HepG2 (cell line): ENCODE results near the gene DOCK4. TPM values are rescaled to one million over a fixed set of nuclear protein-coding genes. Genes with fewer than 3 reads are reported as not detected.

Experiments
- ATAC-seq: fragments of 200-7000 bp; cut with Tn5 transposase; 3 replicates; pipeline ENCODE4 v1.9.1; 2020; ENCODE audit warnings: mild to moderate bottlenecking, moderate library complexity
- BruUV-seq: library from RNA; stranded (reverse); fragments of 400-500 nt; replicated peaks from 2 replicates; lab custom pipeline; 2021; lab: Mats Ljungman, UMichigan
- CTCF ChIA-PET: fragments of 300-600 bp; formaldehyde crosslinking; extraction: SDS; loops from one replicate; lab custom pipeline; 2021; ENCODE audit warnings: low total read pairs, inconsistent platforms, low intra/inter-chr PET ratio; lab: Yijun Ruan, JAX
- POLR2A ChIA-PET: fragments of 350-600 bp; sonication (Branson Sonifier 250); formaldehyde crosslinking; loops from one replicate; lab custom pipeline; 2020; ENCODE audit warnings: antibody characterized with exemption, inconsistent platforms; lab: Yijun Ruan, JAX
- DNase-seq: peaks from one replicate; pipeline ENCODE4 v3.0.0-alpha.2; 2015; ENCODE audit warnings: low spot score
- FAIRE-seq: peaks from 3 replicates; lab custom pipeline; 2011; peaks lifted over from hg19 to GRCh38; lab: Jason Lieb, UNC
- H2AFZ ChIP-seq: one replicate; pipeline ENCODE4 v1.6.1; 2011; ENCODE audit warnings: low read length, inconsistent platforms
- H3K27ac ChIP-seq: fragments of 300-600 bp; 3 replicates; pipeline ENCODE4 v1.8.0; 2011; ENCODE audit warnings: mixed run types, mild to moderate bottlenecking, mixed read lengths, low read length, inconsistent platforms; ENCODE audit not compliant: insufficient read depth; ENCODE audit errors: extremely low read length
- H3K27me3 ChIP-seq, 2 experiments: fragments of 200-600 bp in 1 of 2; 2 replicates in 1 of 2; 3 replicates in 1 of 2; pipeline versions ENCODE4 v1.6.0 to v1.8.0; 2011; ENCODE audit warnings: low read length in 2 of 2, mild to moderate bottlenecking in 2 of 2, moderate library complexity in 2 of 2, inconsistent platforms in 1 of 2; ENCODE audit not compliant: insufficient read depth in 2 of 2, control insufficient read depth in 1 of 2
- H3K36me3 ChIP-seq, 2 experiments: fragments of 200-600 bp in 1 of 2; replicated peaks in 1 of 2; 2 replicates in 1 of 2; 3 replicates in 1 of 2; pipeline versions ENCODE4 v1.5.1 to v1.8.0; 2011; ENCODE audit warnings: low read length in 2 of 2, inconsistent platforms in 1 of 2; ENCODE audit not compliant: insufficient read depth in 2 of 2, control insufficient read depth in 1 of 2
- H3K4me1 ChIP-seq: 2 replicates; pipeline ENCODE4 v1.5.1; 2012; ENCODE audit warnings: low read length, inconsistent platforms; ENCODE audit not compliant: insufficient read depth
- H3K4me2 ChIP-seq: 2 replicates; pipeline ENCODE4 v1.6.0; 2011; ENCODE audit warnings: low read depth, low read length, inconsistent platforms
- H3K4me3 ChIP-seq, 3 experiments: fragments of 200-600 bp in 1 of 3; sonication (generic), shearing (Covaris generic) in 1 of 3; replicated peaks in 1 of 3; 2 replicates each; pipeline ENCODE4 v1.5.1; 2011 to 2016; ENCODE audit warnings: low read length in 3 of 3, inconsistent platforms in 2 of 3, low read depth in 2 of 3, mild to moderate bottlenecking in 2 of 3, control low read depth in 1 of 3, mixed read lengths in 1 of 3; ENCODE audit not compliant: insufficient read depth in 1 of 3
- H3K79me2 ChIP-seq: one replicate; pipeline ENCODE4 v1.6.1; 2011; ENCODE audit warnings: low read length, inconsistent platforms; ENCODE audit not compliant: insufficient read depth
- H3K9ac ChIP-seq: 2 replicates; pipeline ENCODE4 v1.6.0; 2011; ENCODE audit warnings: mild to moderate bottlenecking, low read depth, low read length, inconsistent platforms; ENCODE audit not compliant: insufficient read depth
- H3K9me3 ChIP-seq: 2 replicates; pipeline ENCODE4 v1.5.1; 2012; ENCODE audit warnings: mild to moderate bottlenecking, low read length
- H4K20me1 ChIP-seq: 2 replicates; pipeline ENCODE4 v1.6.0; 2011; ENCODE audit warnings: inconsistent platforms, mild to moderate bottlenecking, low read length, moderate library complexity; ENCODE audit not compliant: insufficient read depth
- ATF7-NPFF ChIP-seq: sonication (generic); formaldehyde crosslinking; IDR thresholded peaks from 2 replicates; pipeline ENCODE4 v1.8.1; 2023; ENCODE audit warnings: mild to moderate bottlenecking, low read depth, missing genetic modification reagents, moderate library complexity
- CEBPG ChIP-seq: IDR thresholded peaks from 2 replicates; pipeline ENCODE4 v1.6.1; 2016
- EEA1 ChIP-seq: sonication (generic); formaldehyde crosslinking; IDR thresholded peaks from 2 replicates; pipeline ENCODE4 v1.5.1; 2020; ENCODE audit warnings: mild to moderate bottlenecking, missing genetic modification reagents, borderline replicate concordance
- HNF4A ChIP-seq: sonication (generic); formaldehyde crosslinking; IDR thresholded peaks from 2 replicates; pipeline ENCODE4 v1.4.0; 2020; ENCODE audit warnings: missing genetic modification reagents
- MAZ ChIP-seq, 2 experiments: sonication (generic) in 1 of 2; formaldehyde crosslinking in 1 of 2; IDR thresholded peaks; 2 replicates each; pipeline versions ENCODE4 v1.5.0 to v1.6.1; 2012 to 2020; ENCODE audit warnings: low read depth in 2 of 2, mild to moderate bottlenecking in 2 of 2, borderline replicate concordance in 1 of 2, improper control_type of control experiment in 1 of 2, low read length in 1 of 2, missing genetic modification reagents in 1 of 2, moderate library complexity in 1 of 2
- NR2F1 ChIP-seq, 2 experiments: fragments of 450-650 bp in 1 of 2; formaldehyde crosslinking in 1 of 2; IDR thresholded peaks; 2 replicates each; pipeline versions ENCODE4 v1.5.0 to v1.6.1; 2016 to 2020; ENCODE audit warnings: mild to moderate bottlenecking in 1 of 2, missing compliant biosample characterization in 1 of 2, missing genetic modification reagents in 1 of 2, moderate library complexity in 1 of 2
- PRMT3 ChIP-seq: sonication (generic); formaldehyde crosslinking; IDR thresholded peaks from 2 replicates; pipeline ENCODE4 v1.8.1; 2022; ENCODE audit warnings: low read depth, mild to moderate bottlenecking, moderate library complexity, missing genetic modification reagents, borderline replicate concordance
- SIN3A ChIP-seq: IDR thresholded peaks from 2 replicates; pipeline ENCODE4 v1.6.1; 2011; ENCODE audit warnings: low read depth, mild to moderate bottlenecking, control low read depth, low read length, borderline replicate concordance
- ZFP1 ChIP-seq: IDR thresholded peaks from 2 replicates; pipeline ENCODE4 v1.6.1; 2016
- ZNF451 ChIP-seq: sonication (generic); formaldehyde crosslinking; IDR thresholded peaks from 2 replicates; pipeline ENCODE4 v1.5.0; 2020; ENCODE audit warnings: mild to moderate bottlenecking, missing genetic modification reagents
- ZNF816 ChIP-seq: sonication (generic); formaldehyde crosslinking; IDR thresholded peaks from 2 replicates; pipeline ENCODE4 v1.8.0; 2022; ENCODE audit warnings: missing genetic modification reagents, mild to moderate bottlenecking, borderline replicate concordance
- WGBS: methylation state at CpG from one replicate; pipeline ENCODE4 v1.1.6; 2017; ENCODE audit warnings: low lambda C conversion rate; 5-methylcytosine and 5-hydroxymethylcytosine counted together
- in situ Hi-C: cut with HindIII; loops from 2 replicates; pipeline ENCODE4 v1.10.0; 2017; ENCODE audit warnings: low pct_unique_long_range_greater_than_20kb; ENCODE audit not compliant: extremely low pct_ligation_motif_present
- intact Hi-C: fragments of 100-400 bp; cut with micrococcal nuclease; formaldehyde crosslinking; loops from one replicate; pipeline ENCODE4 v1.10.0; 2022; ENCODE audit not compliant: unreplicated experiment
- polyA plus RNA-seq, 8 experiments: library from polyadenylated mRNA; depleted of rRNA in 3 of 8; stranded (reverse) in 7 of 8; unstranded in 1 of 8; fragments of >200 nt; fragmentation: Illumina TruSeq in 4 of 8; extraction: Trizol in 4 of 8; gene quantifications; 2 replicates each; pipeline versions ENCODE4 v1.2.1 to v1.2.3, GENCODE V29; 2011 to 2016; ENCODE audit warnings: low read depth in 4 of 8, missing spikeins in 1 of 8, mixed read lengths in 1 of 8; ENCODE audit not compliant: insufficient read depth in 1 of 8
- total RNA-seq, 5 experiments: library from RNA; depleted of rRNA; stranded (reverse); fragments of >200 nt; fragmentation: Illumina TruSeq; extraction: Trizol; gene quantifications; 2 replicates each; pipeline ENCODE4 v1.2.3, GENCODE V29; 2016; ENCODE audit warnings: low read depth in 1 of 5

The DOCK4 gene
- total and polyA plus RNA-seq, 2 of the 13 experiments (the other 11 are each of a cell fraction or from before 2014, with no cell fraction given) = 13.5 to 17.4 TPM

DNA sequence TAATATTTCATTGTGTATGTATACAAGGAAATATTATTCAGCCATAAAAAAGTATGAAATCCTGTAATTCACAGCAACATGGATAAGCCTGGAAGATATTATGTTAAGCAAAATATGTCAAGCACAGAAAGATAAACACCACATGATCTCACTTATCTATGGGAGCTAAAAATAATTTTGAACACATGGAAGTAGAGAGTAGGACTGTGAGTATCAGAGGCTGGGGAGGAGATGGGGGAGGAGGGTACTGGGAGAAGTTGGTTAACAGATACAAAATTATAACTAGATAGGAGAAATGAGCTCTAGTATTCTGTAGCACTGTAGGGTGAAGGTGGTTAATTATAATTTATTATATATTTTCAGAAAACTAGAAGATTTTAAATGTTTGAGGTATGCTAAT lies 132.7 kb downstream of the DOCK4 start:
- Histone ChIP-seq H3K4me1 (peaks cover 19% of the 10 kb centered on the region), H2AFZ (no peak overlapping the region), H4K20me1 (no peaks in the 10 kb centered on the region), H3K9ac (no peak overlapping the region), H3K27me3 (no peaks in the 10 kb centered on the region), H3K4me3 (no peak overlapping the region), H3K79me2 (peaks cover 14% of the 10 kb centered on the region), H3K4me2 (no peak overlapping the region), H3K9me3 (peaks cover 15% of the 10 kb centered on the region), H3K36me3 (no peaks in the 10 kb centered on the region), H3K27ac (no peak overlapping the region)
- CTCF ChIA-PET = no interaction called here
- intact Hi-C loops = no loop called here
- TF ChIP-seq ZNF451 = no peak
- TF ChIP-seq ZNF816 (CRISPR knock-in tag) = no peak
- no peak for TF ChIP-seq SIN3A
- FAIRE-seq (no peak), DNase-seq (no peak), ATAC-seq (no peak)
- no TSS peak for BruUV-seq
- POLR2A ChIA-PET = no interaction called here
- in situ Hi-C loops = no loop called here

DNA sequence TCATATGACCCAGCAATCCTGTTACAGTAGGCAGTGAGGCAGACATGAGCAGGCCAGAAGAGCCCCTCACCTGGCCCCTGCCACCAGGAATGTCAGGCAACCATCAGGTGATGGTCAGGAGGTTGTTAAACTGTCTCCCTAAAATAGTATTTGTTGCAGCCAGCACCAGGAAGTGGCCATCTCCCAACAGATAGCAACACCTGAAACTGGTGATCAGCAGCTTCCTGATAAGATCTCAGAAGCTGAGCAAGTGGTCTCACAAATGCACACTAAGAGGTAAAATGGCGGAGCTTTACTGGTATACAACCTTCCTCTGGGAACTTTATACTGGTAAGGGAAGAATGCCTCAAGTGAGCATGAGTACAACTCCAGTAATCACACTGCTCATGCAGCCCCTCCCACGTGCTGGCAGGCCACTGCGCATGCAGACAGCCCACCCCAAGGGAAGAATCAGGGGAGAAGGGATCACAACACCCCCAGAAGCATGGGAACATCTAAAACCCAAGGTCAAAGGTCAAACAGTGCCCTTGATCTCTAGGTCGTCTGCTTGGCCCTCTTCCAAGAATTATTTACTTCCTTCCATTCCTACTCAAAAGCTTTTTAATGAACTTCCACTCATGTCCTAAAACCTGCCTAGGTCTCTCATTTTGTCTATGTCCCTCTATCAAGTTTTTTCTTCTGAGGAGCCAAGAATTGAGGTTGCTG lies 133.5 kb downstream of the DOCK4 start:
- H3K27me3 ChIP-seq = no peaks in the 10 kb centered on the region
- H3K9ac ChIP-seq = no peak overlapping the region
- 63% methylated on average over 1 of the region's 4 CpGs for WGBS
- peaks cover 25% of the 10 kb centered on the region for H3K4me1 ChIP-seq
- FAIRE-seq (no peak), DNase-seq (no peak), ATAC-seq (no peak)
- POLR2A ChIA-PET = no interaction called here
- no peaks in the 10 kb centered on the region for H3K36me3 ChIP-seq
- intact Hi-C loops (no loop called here), in situ Hi-C loops (no loop called here)
- peaks cover 15% of the 10 kb centered on the region for H3K9me3 ChIP-seq
- H3K4me3 ChIP-seq = no peak overlapping the region
- H3K79me2 ChIP-seq = peaks cover 8% of the 10 kb centered on the region
- H3K27ac ChIP-seq = no peak overlapping the region
- CTCF ChIA-PET = no interaction called here
- no TSS peak for BruUV-seq
- no peaks in the 10 kb centered on the region for H4K20me1 ChIP-seq
- H2AFZ ChIP-seq = no peak overlapping the region
- H3K4me2 ChIP-seq = no peak overlapping the region
- TF ChIP-seq HNF4A = peak; percentile 20; the same call in 1 of the 2 replicates
- TF ChIP-seq NR2F1 (CRISPR knock-in tag; IDR thresholded peaks at IDR 0.05) = 0 out of 4 replicates have a peak, but pooled peaks of 1 of the 2 experiments have one; percentile 45
- TF ChIP-seq ATF7-NPFF (CRISPR knock-in tag) = no peak
- no peak for TF ChIP-seq EEA1
- no peak for TF ChIP-seq PRMT3 (CRISPR knock-in tag)
- TF ChIP-seq ZFP1 (CRISPR knock-in tag) = no peak
- no peak for TF ChIP-seq CEBPG (CRISPR knock-in tag)
- no peak for TF ChIP-seq MAZ (IDR thresholded peaks at IDR 0.05; ENCODE audit: borderline replicate concordance, low read depth, low read length)
- no peak for TF ChIP-seq MAZ (CRISPR knock-in tag; IDR thresholded peaks at IDR 0.05; ENCODE audit: low read depth)
